UCSD-AML1 (cell line): ENCODE measurements around the gene RC3H1.
"Not testable (repeated sequence)": the region's sequence is repeated elsewhere in the genome, so short reads cannot be mapped to it uniquely, and the experiment has no call there.

Experiments used
- DNase-seq: peaks from one replicate; lab custom pipeline; 2025; ENCODE audit not compliant: unreplicated experiment; lab: John Stamatoyannopoulos, UW

Gene RC3H1, protein sequence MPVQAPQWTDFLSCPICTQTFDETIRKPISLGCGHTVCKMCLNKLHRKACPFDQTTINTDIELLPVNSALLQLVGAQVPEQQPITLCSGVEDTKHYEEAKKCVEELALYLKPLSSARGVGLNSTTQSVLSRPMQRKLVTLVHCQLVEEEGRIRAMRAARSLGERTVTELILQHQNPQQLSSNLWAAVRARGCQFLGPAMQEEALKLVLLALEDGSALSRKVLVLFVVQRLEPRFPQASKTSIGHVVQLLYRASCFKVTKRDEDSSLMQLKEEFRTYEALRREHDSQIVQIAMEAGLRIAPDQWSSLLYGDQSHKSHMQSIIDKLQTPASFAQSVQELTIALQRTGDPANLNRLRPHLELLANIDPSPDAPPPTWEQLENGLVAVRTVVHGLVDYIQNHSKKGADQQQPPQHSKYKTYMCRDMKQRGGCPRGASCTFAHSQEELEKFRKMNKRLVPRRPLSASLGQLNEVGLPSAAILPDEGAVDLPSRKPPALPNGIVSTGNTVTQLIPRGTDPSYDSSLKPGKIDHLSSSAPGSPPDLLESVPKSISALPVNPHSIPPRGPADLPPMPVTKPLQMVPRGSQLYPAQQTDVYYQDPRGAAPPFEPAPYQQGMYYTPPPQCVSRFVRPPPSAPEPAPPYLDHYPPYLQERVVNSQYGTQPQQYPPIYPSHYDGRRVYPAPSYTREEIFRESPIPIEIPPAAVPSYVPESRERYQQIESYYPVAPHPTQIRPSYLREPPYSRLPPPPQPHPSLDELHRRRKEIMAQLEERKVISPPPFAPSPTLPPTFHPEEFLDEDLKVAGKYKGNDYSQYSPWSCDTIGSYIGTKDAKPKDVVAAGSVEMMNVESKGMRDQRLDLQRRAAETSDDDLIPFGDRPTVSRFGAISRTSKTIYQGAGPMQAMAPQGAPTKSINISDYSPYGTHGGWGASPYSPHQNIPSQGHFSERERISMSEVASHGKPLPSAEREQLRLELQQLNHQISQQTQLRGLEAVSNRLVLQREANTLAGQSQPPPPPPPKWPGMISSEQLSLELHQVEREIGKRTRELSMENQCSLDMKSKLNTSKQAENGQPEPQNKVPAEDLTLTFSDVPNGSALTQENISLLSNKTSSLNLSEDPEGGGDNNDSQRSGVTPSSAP

DNA sequence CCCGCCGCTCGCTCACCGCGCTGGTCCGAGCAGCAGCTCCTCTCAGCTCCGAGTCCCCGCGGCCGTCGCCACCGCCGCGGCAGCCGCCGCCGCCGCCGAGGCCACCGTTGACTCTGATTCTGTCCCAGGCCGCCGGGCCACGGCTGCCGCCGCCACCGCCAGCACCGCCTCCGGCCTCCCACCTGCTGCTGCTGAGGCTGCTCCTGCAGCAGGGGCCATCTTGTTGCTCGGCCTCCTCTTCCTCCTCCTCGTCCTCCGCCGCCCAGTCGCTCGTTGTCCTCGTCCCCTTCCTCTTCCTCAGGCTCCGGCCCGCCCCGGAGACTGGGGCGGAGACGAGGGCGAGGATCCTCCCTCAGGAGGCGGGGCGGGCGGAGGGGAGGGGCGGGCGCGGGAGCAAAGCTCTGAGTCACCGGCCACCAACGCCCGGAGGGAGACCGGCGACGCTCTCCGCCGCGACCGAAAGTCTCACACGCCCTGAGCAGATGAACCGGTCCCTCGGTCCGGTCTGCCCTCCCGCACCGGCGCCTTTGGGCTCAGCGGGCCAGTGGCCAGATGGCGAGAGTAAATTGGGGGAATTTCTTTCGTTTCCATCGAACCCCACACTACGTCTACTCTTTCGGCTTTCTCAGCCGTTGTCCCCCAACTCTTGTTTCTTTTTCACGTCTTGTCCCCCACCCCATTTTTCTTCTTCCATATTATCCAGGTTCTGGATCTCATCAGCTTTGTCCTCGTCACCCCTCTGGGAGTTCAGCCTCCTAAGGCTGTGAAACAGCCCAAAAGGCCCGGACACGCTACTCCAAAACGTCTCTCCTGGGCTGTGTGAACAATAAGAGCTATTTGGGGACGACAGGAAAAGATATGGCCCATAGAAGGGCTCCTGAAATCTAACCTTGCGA is at the start of gene RC3H1:
Gene RC3H1 (minus strand): TSS at position 278 of the 896 bp plus-strand sequence. CDS start 29,372 bp downstream, outside the sequence.
- peak; percentile 94 for DNase-seq

DNA sequence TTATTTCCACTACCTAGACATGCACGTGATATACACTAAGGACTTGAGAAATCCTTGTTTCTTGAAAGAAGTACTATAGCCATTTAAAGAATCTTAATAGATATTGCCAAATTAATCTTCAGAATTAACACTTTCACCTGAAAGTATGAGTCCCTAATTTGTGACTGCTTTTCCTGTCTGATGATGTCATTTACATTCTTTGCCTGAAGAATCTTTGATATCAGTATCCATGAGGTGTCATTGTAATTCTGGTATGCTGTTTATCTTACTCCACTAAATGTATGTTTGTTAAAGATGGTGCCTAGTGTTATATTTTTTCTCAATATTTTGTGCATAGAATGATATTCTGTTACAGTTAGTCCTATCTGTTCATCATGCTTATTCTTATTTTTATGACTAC is 48.5 kb upstream of the RC3H1 start:
- no peak for DNase-seq

DNA sequence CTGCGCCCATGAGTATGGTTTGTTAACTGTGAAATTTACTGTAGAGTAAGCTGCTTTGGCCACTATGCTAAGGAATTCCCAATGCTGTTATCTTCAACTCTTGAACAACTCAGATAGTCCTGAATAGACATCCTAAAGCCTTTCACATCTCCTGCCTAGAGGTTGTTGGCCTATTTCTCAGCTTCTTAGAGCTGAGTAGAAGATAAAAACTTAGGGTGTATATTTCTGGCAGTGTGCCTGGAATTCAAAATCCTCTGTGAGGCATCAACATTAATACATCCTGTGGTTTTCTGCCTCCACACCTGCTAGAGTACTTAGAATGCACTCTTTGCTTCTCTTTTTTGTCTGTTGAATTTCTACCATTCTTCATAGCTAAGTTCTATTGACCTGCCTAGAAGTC is 45.8 kb upstream of the RC3H1 start:
- no peak for DNase-seq

DNA sequence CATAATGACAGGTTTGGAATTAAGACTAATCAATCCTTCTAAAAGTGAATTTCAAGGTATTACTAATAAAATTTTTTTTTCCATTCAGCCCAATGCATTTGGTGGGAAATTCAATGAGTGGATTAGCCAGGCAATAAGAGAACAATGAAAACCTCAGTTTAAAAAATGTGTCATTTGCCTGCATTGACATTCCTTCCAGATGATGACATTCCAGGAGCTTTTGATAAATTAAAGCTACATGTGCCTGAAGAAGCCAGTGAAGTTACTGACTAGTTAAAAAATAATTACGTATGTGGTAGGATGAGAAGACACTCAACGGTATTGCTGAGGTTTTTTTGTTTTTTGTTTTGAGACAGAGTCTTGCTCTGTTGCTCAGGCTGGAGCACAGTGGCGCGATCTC is 37.9 kb upstream of the RC3H1 start:
- DNase-seq: no peak

DNA sequence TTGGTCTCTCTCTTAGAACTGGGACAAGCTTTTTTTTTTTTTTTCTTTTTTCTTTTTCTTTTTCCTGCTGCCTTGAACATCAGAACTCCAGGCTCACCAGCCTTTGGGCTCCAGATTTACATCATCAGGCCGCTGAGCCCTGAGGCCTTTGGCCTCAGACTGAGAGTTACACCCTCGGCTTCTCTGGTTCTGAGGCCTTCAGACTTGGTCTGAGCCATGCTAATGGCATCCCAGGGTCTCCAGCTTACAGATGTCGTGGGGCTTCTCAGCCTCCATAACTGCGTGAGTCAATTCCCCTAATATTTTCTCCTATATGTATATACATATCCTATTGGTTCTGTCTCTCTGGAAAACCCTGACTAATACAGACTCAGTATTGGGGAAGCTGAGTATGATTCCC is 36.5 kb upstream of the RC3H1 start:
- DNase-seq: no peak

DNA sequence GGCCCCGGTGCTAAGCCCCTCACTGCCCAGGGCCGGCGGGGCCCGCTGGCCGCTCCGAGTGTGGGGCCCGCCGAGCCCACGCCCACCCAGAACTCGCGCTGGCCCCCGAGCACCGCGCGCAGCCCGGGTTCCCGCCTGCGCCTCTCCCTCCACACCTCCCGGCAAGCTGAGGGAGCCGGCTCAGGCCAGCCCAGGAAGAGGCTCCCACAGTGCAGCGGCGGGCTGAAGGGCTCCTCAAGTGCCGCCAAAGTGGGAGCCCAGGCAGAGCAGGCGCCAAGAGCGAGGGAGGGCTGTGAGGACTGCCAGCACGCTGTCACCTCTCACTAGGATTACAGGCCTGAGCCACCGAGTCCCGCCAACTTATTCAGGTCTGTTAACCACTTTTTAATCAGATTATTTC is 34.5 kb upstream of the RC3H1 start:
- not testable (repeated sequence) for DNase-seq

DNA sequence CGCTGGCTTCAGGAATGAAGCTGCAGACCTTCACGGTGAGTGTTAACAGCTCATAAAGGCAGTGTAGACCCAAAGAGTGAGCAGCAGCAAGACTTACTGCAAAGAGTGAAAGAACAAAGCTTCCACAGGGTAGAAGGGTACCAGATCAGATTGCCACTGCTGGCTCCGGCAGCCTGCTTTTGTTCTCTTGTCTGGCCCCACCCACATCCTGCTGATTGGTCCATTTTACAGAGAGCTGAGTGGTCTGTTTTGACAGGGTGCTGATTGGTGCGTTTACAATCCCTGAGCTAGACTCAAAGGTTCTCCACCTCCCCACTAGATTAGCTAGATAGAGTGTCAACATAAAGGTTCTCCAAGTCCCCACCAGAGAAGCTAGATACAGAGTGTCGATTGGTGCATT is 33.6 kb upstream of the RC3H1 start:
- DNase-seq: not testable (repeated sequence)

DNA sequence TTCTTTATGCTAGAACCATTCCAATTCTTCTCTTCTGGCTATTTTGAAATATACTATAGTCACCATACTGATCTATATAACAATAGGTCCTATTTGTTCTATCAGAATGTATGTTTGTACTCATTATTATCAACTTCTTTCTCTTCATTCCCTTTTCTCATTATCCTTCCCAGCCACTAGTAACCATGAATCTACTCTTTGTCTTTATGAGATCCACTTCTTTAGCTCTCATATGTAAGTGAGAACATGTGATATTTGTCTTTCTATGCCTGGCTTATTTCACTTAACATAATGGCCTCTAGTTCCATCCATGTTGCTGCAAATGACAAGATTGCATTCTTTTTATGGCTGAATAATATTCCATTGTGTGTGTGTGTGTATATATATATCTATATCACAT is 31.7 kb upstream of the RC3H1 start:
- DNase-seq: no peak

DNA sequence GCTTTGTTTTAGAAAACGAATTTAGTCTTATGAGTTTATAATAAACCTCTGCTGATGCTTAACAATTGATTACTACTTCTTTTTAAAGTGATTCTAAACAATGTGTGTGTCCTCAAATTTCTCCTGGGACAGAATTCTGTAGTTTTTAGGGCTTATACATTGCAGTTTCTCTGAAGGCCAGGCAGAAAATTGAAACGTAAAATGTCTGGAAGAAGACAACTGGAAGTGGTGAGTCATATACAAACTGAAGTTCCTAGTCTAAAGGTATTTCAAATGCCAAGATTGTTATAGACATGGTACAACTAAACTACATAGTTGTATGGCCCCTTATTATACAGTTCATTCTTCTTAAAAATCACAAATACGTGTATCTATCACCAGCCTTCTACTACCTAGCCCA is 30.5 kb upstream of the RC3H1 start:
- no peak for DNase-seq

DNA sequence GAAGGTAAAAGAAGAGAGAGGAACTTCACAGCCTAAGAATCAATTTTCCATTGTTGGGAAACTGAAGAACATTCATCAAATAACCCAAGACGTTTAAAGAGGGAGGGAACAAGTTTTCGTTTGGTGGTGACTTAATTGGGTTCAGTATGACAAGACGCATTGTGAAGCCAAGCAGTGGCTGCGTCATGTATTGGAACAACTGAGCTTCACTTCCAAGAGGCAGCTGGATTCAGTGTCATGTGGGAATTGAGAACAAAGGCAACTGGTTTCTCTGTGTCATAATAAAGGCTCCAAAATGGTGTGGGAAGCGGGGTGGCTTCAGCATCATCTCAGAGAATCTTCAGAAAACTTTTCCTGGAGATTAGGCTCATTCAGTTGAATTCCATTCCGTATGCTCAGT is 29.8 kb upstream of the RC3H1 start:
- no peak for DNase-seq

DNA sequence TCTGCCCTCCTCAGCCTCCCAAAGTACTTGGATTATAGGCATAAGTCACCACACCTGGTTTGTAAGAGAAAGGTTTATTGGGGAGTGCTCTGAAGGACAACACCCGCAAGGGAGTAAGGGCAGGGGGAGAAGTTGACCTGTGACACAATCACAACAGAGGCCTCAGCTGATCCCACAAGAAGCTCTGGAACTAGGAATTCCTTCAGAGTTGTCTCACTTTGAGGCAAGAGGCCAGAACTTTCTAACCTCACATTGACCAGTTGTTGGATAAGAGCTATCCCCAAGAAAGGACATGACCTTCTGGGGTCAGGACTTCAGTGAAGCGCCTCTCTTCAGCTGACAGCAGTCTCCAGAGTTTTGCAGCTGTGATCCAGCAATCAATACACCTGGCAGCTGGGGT is 27.4 kb upstream of the RC3H1 start:
- DNase-seq: no peak

DNA sequence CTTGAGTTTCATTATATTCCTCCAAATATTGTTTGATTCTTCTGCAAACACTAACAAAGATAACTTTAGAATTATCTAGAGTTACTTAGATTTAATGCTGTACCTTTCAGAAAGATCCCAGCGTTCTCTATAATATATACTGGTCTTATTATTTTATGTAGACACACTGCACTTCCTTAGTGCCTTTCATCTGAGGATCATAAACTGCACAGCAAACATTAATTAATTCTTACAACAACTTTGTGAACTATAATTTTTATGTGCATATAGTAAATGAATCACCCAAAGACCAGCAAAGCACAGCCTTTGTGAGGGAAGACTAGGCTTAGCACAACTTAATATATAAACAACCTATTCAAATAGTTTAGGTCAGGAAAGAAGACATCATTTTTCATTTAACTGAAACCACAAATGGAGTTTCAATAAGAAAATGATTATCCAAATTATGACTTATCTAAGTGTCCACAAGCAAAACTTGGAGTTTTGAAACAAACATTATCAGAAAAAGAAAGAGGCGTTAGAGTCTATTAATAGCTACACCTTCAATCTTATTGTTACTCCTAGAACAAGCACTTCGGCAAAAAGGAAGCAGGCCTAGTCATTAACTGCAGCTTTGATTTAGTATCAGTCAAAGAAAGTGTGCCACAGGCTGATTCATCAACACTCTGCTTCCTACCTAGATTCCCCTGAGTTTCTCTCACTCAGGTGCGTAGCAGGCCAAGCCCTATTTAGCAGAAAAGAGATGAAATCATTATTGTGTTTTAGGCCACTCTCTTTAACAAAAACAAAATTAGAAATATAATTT is 22.5 kb upstream of the RC3H1 start:
- DNase-seq: no peak

DNA sequence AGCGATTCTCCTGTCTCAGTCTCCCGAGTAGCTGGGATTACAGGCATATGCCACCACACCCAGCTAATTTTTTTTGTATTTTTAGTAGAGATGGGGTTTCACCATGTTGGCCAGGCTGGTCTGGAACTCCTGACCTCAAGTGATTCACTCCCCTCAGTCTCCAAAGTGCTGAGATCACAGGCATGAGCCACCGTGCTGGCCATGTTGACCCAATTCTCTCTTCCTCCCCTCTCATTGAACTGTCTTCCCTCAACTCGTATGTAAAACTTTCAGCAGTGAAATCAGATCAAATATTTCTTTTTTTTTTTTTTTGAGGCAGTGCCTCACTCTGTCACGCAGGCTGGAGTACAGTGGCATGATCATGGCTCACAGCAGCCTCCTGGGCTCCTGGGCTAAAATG is 20.4 kb upstream of the RC3H1 start:
- not testable (repeated sequence) for DNase-seq

DNA sequence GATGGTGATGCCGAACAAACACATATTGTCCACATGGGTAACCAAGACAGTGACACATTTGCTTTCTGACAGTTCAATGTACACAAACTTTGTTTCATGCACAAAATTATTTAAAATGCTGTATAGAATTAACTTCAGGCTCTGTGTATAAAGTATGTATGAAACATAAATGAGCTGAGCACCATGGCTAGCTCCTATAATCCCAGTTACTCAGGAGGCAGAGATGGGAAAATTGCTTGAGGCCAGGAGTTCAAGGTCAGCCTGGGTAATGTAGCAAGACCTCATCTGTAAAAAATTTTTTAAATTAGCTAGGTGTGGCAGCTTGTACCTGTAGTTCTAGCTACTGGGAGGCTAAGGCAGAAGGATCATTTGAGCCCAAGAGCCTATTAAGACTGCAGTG is 19.2 kb upstream of the RC3H1 start:
- no peak for DNase-seq

DNA sequence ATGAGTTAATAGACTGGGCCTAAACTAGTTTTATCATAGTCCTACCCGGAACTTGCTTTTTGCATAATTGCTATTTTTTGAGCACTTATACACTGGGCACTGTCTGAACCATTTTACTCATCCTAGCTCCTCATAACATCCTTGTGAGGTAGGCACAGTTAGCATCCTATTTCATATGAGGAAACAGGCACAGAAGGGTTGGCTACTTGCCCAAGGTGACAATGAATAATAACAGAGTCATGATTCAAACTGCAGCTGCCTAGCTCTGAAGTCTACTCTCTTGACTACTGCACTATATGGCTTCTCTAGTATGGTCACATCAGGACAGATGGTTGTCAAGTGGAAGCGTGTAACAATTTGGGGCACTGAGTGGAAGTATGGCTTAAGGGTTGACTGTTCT is 18.2 kb upstream of the RC3H1 start:
- no peak for DNase-seq

DNA sequence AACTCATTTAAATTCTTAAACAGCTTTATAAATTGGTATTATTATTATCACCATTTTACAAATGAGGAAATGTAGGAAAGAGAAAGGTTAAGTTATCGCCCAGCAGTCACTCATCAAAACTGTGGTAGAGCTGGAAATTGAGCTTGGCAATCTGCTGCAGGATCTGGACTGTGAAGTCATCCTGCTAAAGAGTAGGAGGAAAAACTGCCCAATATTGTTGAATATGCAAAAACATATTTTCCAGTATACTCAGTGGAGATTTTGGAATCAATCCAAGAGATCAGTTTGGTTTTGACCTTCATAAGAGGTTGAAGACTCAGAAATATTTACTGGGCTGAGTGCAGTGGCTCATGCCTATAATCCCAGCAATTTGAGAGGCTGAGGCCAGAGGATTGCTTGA is 16.9 kb upstream of the RC3H1 start:
- DNase-seq: no peak

DNA sequence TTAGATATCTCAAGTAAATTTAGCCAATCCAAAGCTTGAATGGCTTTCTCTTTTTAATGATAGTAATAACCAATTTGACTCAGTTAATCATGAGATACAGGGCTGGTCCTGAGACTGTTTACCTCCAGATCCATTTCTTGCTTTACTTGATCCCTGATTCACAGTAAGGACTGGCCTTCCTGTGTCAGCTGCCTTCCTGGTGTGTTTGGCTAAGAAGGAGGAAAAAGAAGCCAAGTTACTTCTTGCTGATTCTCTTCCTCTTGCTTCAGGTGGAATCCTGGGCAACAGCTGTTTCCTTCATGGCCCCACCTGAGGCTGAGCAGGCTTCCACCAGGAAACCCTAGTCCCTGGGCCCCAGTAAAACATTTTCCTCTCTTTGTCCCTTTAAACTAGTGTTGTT is 14.6 kb upstream of the RC3H1 start:
- no peak for DNase-seq

DNA sequence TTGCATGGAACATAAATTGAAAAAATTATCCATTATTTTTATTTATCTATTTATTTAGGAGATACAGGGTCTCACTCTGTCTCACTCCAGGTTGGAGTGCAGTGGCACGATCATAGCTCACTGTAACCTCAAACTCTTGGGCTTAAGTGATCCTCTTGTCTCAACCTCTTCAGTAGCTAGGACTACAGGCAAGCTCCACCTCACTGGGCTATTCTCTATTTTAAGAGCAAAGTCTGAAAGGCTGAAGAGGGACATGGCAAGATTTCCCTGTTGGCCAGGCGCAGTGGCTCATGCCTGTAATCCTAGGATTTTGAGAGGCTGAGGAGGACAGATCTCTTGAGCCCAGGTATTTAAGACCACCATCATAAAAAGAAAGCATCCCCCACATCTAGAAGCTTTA is 14.0 kb upstream of the RC3H1 start:
- no peak for DNase-seq

DNA sequence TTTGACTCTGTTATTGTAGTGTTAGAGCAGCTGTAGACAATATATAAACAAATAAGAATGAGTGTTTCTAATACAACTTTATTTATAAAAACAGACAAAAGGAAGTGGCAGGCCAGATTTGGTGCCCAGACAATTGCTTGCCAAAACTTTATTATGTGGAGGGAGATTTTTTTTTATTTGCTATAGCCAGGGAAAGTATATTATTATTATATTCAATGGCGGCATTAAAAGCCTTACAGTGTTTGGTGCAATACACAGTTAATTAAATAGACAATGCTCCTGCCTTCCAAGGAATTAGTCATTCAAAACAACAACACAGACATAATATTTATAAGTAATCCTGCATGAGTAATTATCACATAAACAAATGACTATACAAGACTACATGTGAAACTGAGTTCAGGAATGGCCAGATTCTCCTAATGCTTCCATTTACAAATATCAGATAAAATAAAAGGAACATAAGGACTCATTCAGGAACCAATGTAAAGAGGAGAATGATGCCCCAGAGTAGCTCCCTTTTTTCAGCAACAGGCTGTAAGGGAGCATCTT is 10.6 kb upstream of the RC3H1 start:
- no peak for DNase-seq

DNA sequence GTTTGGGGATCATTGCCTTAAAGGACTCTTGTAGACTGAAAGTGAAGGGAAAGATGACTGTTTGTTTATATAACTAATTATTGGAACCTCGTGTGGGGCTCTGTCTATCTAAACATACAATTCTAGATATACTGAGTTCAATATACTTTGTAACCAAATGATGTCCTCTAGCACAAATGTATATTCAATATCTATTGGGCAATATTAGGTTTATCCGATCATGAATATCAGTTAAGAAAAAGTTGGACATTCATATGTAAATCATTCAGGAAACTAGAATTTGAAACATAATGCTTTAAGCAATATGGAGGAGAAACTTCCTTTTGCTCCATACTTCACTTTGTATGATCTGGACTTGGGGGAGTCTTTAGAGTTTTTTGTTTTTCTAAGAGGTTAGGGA is 8.9 kb upstream of the RC3H1 start:
- no peak for DNase-seq
